DMS 273 (cell line): Measurements from ENCODE around the gene ADRA2C.
A peak's percentile ranks its signal among the peaks of the same experiment; 100 is the strongest.

ENCODE experiments used
- DNase-seq: peaks from one replicate; lab custom pipeline; 2025; ENCODE audit not compliant: unreplicated experiment; lab: John Stamatoyannopoulos, UW

ADRA2C gene

GRCh38 chr4:3791910-3792542 lies 25.8 kb downstream of the ADRA2C start:
- DNase-seq: peak; percentile 24

GRCh38 chr4:3792813-3793212 lies 26.6 kb downstream of the ADRA2C start:
- peak; percentile 53 for DNase-seq

GRCh38 chr4:3793545-3793944 lies 27.4 kb downstream of the ADRA2C start:
- DNase-seq: no peak

GRCh38 chr4:3796960-3797359 lies 30.8 kb downstream of the ADRA2C start:
- DNase-seq: no peak

- no peak for DNase-seq
Measured at GRCh38 chr4:3797831-3798790, 31.9 kb downstream of the ADRA2C start.

- DNase-seq: no peak
Measured at GRCh38 chr4:3799496-3799895, 33.3 kb downstream of the ADRA2C start.

- DNase-seq: no peak
Measured at GRCh38 chr4:3800351-3800750, 34.2 kb downstream of the ADRA2C start.

- DNase-seq: no peak
Measured at GRCh38 chr4:3801521-3801920, 35.3 kb downstream of the ADRA2C start.

- peak; percentile 8 for DNase-seq
Measured at GRCh38 chr4:3801931-3802550, 35.9 kb downstream of the ADRA2C start.

GRCh38 chr4:3802571-3803474 lies 36.6 kb downstream of the ADRA2C start:
- no peak for DNase-seq

GRCh38 chr4:3803475-3803847 lies 37.3 kb downstream of the ADRA2C start:
- DNase-seq: no peak

GRCh38 chr4:3803946-3804345 lies 37.8 kb downstream of the ADRA2C start:
- DNase-seq: no peak

- DNase-seq: no peak
Measured at GRCh38 chr4:3805026-3805425, 38.8 kb downstream of the ADRA2C start.

- DNase-seq: no peak
Measured at GRCh38 chr4:3805731-3806130, 39.5 kb downstream of the ADRA2C start.

- DNase-seq: no peak
Measured at GRCh38 chr4:3807311-3807710, 41.1 kb downstream of the ADRA2C start.

- DNase-seq: no peak
Measured at GRCh38 chr4:3807822-3808496, 41.8 kb downstream of the ADRA2C start.

- no peak for DNase-seq
Measured at GRCh38 chr4:3808597-3808996, 42.4 kb downstream of the ADRA2C start.

GRCh38 chr4:3809028-3809427 lies 42.8 kb downstream of the ADRA2C start:
- DNase-seq: no peak

GRCh38 chr4:3809451-3810110 lies 43.4 kb downstream of the ADRA2C start:
- DNase-seq: no peak
